ENCODE data around the gene ARHGEF12. TPM values are rescaled to one million over a fixed set of nuclear protein-coding genes. Genes with fewer than 3 reads are reported as not detected.

The ARHGEF12 gene
- total RNA-seq, 6 experiments from 2014 or later, result 72.9 to 95.1 (median 85.0) TPM

DNA sequence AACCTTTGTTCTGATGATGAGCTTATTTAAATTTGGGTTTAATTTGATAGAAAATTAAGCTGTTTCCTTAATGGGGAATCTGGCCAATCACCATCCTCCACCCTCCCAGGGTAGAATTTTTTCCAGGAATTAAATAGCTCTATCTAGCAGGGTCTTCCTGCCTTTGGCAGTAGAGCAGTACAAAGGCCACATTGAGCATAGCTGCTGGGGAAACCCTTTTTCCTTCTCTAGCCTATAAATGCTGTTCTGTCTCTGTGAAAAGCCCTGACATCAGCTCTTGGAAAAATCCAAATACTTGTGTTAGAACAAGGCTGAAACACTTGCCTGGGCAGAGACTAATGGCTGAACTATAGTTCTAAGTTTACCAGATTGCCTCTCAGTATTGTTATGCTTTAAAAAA, 55.1 kb downstream of the ARHGEF12 start:
- Mint-ChIP-seq H3K36me3 (ENCODE audit: low read depth) (peaks cover 27% of the 10 kb centered on the region), H3K27me3 (ENCODE audit: insufficient read depth) (peaks cover 3% of the 10 kb centered on the region; the same call in 1 of the 2 replicates), H3K4me3 (0 out of 2 replicates have a peak overlapping the region, but pooled peaks have one; percentile 5), H3K27ac (peak overlapping the region; percentile 18; the same call in 1 of the 2 replicates), H3K9me3 (peaks cover 5% of the 10 kb centered on the region; the same call in 1 of the 2 replicates), H3K4me1 (ENCODE audit: low read depth) (peaks cover 73% of the 10 kb centered on the region)
- TF ChIP-seq, protein P1, sequence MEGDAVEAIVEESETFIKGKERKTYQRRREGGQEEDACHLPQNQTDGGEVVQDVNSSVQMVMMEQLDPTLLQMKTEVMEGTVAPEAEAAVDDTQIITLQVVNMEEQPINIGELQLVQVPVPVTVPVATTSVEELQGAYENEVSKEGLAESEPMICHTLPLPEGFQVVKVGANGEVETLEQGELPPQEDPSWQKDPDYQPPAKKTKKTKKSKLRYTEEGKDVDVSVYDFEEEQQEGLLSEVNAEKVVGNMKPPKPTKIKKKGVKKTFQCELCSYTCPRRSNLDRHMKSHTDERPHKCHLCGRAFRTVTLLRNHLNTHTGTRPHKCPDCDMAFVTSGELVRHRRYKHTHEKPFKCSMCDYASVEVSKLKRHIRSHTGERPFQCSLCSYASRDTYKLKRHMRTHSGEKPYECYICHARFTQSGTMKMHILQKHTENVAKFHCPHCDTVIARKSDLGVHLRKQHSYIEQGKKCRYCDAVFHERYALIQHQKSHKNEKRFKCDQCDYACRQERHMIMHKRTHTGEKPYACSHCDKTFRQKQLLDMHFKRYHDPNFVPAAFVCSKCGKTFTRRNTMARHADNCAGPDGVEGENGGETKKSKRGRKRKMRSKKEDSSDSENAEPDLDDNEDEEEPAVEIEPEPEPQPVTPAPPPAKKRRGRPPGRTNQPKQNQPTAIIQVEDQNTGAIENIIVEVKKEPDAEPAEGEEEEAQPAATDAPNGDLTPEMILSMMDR (IDR thresholded peaks at IDR 0.05), result no peak
- no peak for DNase-seq

DNA sequence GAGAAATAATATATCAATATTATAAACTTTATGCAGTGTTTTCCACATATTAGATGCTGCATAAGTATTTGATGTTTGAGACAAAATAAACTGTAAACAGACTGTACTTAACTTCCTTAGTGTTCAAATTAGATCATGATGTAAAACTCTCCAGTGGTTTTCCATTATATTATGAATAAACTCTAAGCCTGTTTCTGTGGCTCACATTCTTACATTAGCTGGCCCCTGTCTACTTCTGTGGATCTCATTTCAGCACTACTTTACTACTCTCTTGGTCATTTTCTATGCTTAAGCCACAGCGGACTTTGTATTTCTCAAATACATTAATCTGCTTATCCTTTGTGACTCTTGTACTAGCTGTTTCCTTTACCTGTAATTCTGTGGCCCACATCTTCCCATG, 55.6 kb downstream of the ARHGEF12 start:
- H3K4me1 Mint-ChIP-seq (ENCODE audit: low read depth), result peaks cover 68% of the 10 kb centered on the region
- H3K27me3 Mint-ChIP-seq (ENCODE audit: insufficient read depth), result peaks cover 3% of the 10 kb centered on the region; the same call in 1 of the 2 replicates
- peaks cover 5% of the 10 kb centered on the region; the same call in 1 of the 2 replicates for H3K9me3 Mint-ChIP-seq
- TF ChIP-seq, protein P1 (IDR thresholded peaks at IDR 0.05), result no peak
- H3K4me3 Mint-ChIP-seq, result no peak overlapping the region
- H3K36me3 Mint-ChIP-seq (ENCODE audit: low read depth), result peaks cover 27% of the 10 kb centered on the region
- DNase-seq, result no peak
- H3K27ac Mint-ChIP-seq, result peak overlapping the region; percentile 34; the same call in 1 of the 2 replicates

DNA sequence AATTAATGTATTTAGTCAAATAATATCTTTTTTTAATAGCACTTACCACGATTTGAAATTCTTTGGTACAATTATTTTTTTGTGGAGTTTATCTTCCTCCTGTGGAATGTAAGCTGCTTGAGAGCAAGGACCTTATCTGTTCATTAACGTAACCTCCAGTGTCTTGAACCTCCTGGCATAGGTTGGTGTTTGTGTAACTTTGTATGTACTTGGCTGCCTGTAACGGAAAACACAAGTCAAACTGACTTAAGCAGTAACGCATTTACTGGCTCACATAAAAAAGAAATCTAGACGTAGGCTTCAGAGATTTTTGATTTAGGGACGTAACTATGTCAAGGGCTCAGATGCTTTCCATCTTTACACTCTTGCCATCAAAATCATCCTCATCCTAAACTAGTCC, 56.1 kb downstream of the ARHGEF12 start:
- DNase-seq, result no peak
- no peak overlapping the region for H3K4me3 Mint-ChIP-seq
- peaks cover 27% of the 10 kb centered on the region for H3K36me3 Mint-ChIP-seq (ENCODE audit: low read depth)

DNA sequence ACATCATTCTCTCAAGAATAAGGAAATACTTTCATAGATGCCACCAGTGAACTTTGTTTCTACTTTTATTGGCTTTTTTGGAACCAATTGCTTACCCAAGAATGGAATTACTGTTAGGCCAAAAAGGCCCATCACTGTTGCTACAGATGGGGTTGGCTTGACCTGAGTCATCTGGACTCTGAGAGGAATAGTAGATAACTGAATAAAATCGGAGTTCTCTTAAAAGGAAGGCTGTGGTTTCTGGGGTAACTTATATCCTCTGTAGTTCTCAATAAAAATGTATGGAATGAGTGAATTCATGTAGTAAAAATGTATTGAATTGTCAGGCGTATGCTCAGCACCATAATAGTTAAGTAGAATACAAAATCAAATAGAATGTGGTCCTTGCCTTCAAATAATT, 56.6 kb downstream of the ARHGEF12 start:
- Mint-ChIP-seq H3K36me3 (ENCODE audit: low read depth) (peaks cover 27% of the 10 kb centered on the region), H3K9me3 (peaks cover 5% of the 10 kb centered on the region; the same call in 1 of the 2 replicates), H3K4me1 (ENCODE audit: low read depth) (peaks cover 72% of the 10 kb centered on the region), H3K27me3 (ENCODE audit: insufficient read depth) (peaks cover 3% of the 10 kb centered on the region; the same call in 1 of the 2 replicates), H3K27ac (peak overlapping the region; percentile 16; the same call in 1 of the 2 replicates), H3K4me3 (no peak overlapping the region)
- TF ChIP-seq, protein P1 (IDR thresholded peaks at IDR 0.05), result no peak
- DNase-seq, result no peak

More for the DNA sequence above, 56.1 kb downstream of the ARHGEF12 start:
- peaks cover 5% of the 10 kb centered on the region; the same call in 1 of the 2 replicates for H3K9me3 Mint-ChIP-seq
- TF ChIP-seq, protein P1 (IDR thresholded peaks at IDR 0.05), result no peak
- peaks cover 3% of the 10 kb centered on the region; the same call in 1 of the 2 replicates for H3K27me3 Mint-ChIP-seq (ENCODE audit: insufficient read depth)
- peak overlapping the region; percentile 16; the same call in 1 of the 2 replicates for H3K27ac Mint-ChIP-seq
- peaks cover 68% of the 10 kb centered on the region for H3K4me1 Mint-ChIP-seq (ENCODE audit: low read depth)

DNA sequence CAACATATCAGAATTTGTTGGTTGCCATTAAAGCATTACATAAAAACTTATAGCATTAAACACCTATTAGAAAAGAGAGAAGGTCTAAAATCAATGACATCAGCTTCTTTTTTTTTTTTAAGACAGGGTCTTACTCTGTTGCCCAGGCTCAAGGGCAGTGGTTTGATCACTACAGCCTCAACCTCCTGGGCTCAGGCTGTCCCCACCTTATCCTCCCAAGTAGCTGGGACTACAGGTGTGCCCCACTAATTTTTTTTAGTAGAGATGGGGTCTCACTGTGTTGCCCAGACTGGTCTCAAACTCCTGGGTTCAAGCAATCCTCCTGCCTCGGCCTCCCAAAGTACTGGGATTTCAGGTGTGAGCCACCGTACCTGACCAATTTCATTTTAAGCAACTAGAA, 57.9 kb downstream of the ARHGEF12 start:
- Mint-ChIP-seq H3K4me3 (no peak overlapping the region), H3K27me3 (ENCODE audit: insufficient read depth) (peaks cover 3% of the 10 kb centered on the region; the same call in 1 of the 2 replicates), H3K4me1 (ENCODE audit: low read depth) (peaks cover 76% of the 10 kb centered on the region), H3K9me3 (peaks cover 5% of the 10 kb centered on the region; the same call in 1 of the 2 replicates), H3K27ac (no peak overlapping the region), H3K36me3 (ENCODE audit: low read depth) (peaks cover 27% of the 10 kb centered on the region)
- no peak for DNase-seq
- TF ChIP-seq, protein P1 (IDR thresholded peaks at IDR 0.05), result no peak
